Pancreas (tissue), 10 donors: ENCODE measurements around the gene P4HA2. TPM values are rescaled to one million over a fixed set of nuclear protein-coding genes. Genes with fewer than 3 reads are reported as not detected.

Experiments
- ATAC-seq, 4 donors: fragments of 200-7000 bp; cut with Tn5 transposase; one replicate each; pipeline versions ENCODE4 v1.8.0 to v1.9.1; 2020; ENCODE audit warnings: mild to moderate bottlenecking in 4 of 4, moderate library complexity in 4 of 4
- DNase-seq, 6 donors: peaks; one replicate each; pipeline ENCODE4 v3.0.0-alpha.2; 2020
- FAIRE-seq: peaks from 2 replicates; lab custom pipeline; 2012; peaks lifted over from hg19 to GRCh38; lab: Jason Lieb, UNC
- H3K27ac ChIP-seq, 4 donors: fragments of 200-600 bp; sonication (generic); 1 replicate in 3 of 4; 2 replicates in 1 of 4; pipeline versions ENCODE4 v1.5.0 to v1.8.0; 2020
- H3K27me3 ChIP-seq, 4 donors: fragments of 200-600 bp; one replicate each; pipeline ENCODE4 v1.8.0; 2021
- H3K36me3 ChIP-seq, 3 donors: fragments of 200-600 bp; sonication (generic) in 1 of 3; one replicate each; pipeline versions ENCODE4 v1.5.0 to v1.8.0; 2020 to 2021
- H3K4me1 ChIP-seq, 3 donors: fragments of 200-600 bp; one replicate each; pipeline ENCODE4 v1.8.0; 2021
- H3K4me3 ChIP-seq, 4 donors: fragments of 200-600 bp; sonication (generic) in 2 of 4; one replicate each; pipeline versions ENCODE4 v1.5.0 to v1.8.0; 2020 to 2021
- H3K9me3 ChIP-seq, 4 donors: fragments of 200-600 bp; one replicate each; pipeline ENCODE4 v1.8.0; 2021
- WGBS, 2 donors: extraction: QIAGEN DNeasy Blood & Tissue Kit; methylation state at CpG; one replicate each; pipeline ENCODE4 v1.1.7; 2013; 5-methylcytosine and 5-hydroxymethylcytosine counted together
- intact Hi-C, 3 donors: fragments of 100-400 bp; cut with DNase I; formaldehyde crosslinking; loops; one replicate each; pipeline versions ENCODE4 v1.11.1 to v1.14.2; 2022
- polyA plus RNA-seq, 2 donors: library from polyadenylated mRNA; stranded (reverse); fragments of 200-250 nt; gene quantifications; one replicate each; pipeline ENCODE4 v1.2.3, GENCODE V29; 2013
- total RNA-seq, 6 donors: library from RNA; stranded (reverse); fragmentation: NEBNext Ultra II Directional in 4 of 6; extraction: Animal tissue kit (Norgen Biotek cat#: 25700) in 4 of 6; gene quantifications; one replicate each; pipeline versions ENCODE4 v1.2.1 to v1.2.4, GENCODE V29; 2021 to 2023
- TF ChIP-seq, protein P1 (sequence below), 4 donors: fragments of 200-600 bp; sonication (generic) in 3 of 4; IDR thresholded peaks; one replicate each; pipeline versions ENCODE4 v1.5.0 to v1.8.0; 2021; ENCODE audit warnings: antibody characterized with exemption in 4 of 4
- donor health status: healthy with polysubstance abuse.
- donor health status: DM: no; HTN: no; CAD: no; lungs with moderate emphysema.
- donor health status: DM: no; HTN: no; CAD: no.
- donor health status: control.
- donor health status: control.
- donor health status: Bipolar disorder and iron deficiency.
- donor health status: DM: yes; HTN: yes; CAD: no.
- donor health status: DM: no; HTN: no; CAD: no.
- donor health status: DM: no; HTN: no; CAD: no.
- donor health status: DM: yes; HTN: yes; CAD: no.

P4HA2 gene
- total and polyA plus RNA-seq, 8 donors = 28.3 to 85.7 (median 56.4) TPM

DNA sequence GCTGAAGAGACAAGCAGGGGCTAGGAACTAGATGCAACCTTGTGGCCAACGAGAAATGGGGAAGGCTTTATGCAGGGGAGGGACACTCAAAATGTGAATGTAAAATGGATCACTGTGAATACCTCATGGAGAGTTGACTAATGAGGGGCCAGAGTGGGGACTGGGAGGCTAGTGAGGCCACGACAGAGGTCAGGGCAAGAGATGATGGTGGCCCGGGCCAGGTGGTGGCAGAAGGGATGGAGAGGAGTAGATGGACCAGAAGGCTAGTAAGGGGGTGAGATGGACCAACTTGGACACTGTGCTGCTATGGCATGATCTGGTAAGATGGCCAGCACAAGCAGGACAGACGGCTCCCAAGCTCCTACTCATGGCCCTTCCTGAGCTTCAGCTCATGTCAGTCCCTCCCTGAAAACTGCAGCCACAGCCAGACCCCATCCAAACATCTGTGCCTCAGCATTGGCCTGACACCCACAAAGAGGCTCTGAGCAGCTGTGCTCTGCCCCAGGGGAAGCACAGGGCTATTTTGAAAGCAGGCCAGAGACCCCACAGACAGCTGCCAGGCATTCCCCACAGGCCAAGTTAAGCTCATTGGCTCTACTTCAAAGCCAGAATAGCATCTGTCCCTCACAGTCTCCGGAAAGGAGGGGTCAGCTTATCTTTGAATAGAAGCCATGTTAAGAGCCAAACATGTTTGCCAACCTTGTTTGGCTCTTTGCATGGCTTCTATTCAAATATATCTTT, 22.1 kb downstream of the P4HA2 start:
- peak in 1 of 4 donors; percentile 27 for ATAC-seq
- intact Hi-C loops = no loop called here
- no peak for FAIRE-seq

DNA sequence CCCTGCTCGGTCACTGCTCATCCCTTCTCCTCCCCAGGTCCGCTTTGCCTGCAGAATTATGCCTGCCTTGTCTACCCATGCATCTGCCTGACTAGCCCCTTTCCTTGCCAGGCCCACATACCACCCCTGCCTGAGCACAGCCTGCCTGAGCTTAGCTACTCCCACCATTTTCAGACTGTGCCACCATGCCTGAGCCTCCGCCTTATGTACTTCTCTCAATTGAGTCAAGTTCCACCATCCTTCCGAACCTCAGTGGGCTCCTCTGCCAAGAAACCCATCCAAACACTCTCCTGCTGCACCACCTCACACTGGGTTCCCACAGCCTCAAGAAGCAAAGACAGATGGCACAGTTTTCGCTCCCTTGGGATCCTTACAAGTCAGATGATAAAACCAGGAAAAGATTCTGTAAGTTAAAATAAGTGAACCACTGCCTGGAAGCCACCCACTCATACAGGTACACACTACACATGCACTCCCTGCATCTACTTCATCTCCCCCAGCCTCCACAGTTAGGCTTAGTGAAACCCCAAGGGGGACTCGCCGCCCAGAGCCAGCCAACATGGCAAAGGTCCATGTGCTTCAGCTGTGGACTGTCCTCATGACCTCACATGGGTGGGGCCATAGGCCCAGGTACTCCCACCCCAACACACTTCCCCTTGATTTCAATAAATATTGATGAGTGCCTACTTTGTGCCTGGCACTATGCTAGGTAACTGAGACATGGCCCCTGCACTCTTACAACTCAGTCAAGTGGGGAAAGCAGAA, 23.1 kb downstream of the P4HA2 start:
- no peak for DNase-seq

More for the DNA sequence above, 22.1 kb downstream of the P4HA2 start:
- Histone ChIP-seq H3K36me3 (peaks cover 4 to 26% (median 10%) of the 10 kb centered on the region in 3 donors), H3K4me3 (no peak overlapping the region), H3K27me3 (no peaks in the 10 kb centered on the region), H3K27ac (peak overlapping the region; percentile 16 to 84 (median 56)), H3K4me1 (peaks cover 44 to 58% (median 46%) of the 10 kb centered on the region in 3 donors), H3K9me3 (no peaks in the 10 kb centered on the region)
- no peak for DNase-seq
- 58 to 62% methylated on average over 5 of the region's 5 CpGs for WGBS, 2 donors
- TF ChIP-seq, protein P1, sequence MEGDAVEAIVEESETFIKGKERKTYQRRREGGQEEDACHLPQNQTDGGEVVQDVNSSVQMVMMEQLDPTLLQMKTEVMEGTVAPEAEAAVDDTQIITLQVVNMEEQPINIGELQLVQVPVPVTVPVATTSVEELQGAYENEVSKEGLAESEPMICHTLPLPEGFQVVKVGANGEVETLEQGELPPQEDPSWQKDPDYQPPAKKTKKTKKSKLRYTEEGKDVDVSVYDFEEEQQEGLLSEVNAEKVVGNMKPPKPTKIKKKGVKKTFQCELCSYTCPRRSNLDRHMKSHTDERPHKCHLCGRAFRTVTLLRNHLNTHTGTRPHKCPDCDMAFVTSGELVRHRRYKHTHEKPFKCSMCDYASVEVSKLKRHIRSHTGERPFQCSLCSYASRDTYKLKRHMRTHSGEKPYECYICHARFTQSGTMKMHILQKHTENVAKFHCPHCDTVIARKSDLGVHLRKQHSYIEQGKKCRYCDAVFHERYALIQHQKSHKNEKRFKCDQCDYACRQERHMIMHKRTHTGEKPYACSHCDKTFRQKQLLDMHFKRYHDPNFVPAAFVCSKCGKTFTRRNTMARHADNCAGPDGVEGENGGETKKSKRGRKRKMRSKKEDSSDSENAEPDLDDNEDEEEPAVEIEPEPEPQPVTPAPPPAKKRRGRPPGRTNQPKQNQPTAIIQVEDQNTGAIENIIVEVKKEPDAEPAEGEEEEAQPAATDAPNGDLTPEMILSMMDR (IDR thresholded peaks at IDR 0.05) = no peak

GRCh38 chr5:132203916-132204315, 23.7 kb downstream of the P4HA2 start:
- FAIRE-seq = no peak
- peaks cover 0 to 11% (median 9%) of the 10 kb centered on the region in 3 donors for H3K36me3 ChIP-seq
- 73 to 74% methylated on average over 6 of the region's 6 CpGs for WGBS, 2 donors
- peak overlapping the region; percentile 70 to 86 (median 80) for H3K27ac ChIP-seq
- H3K4me1 ChIP-seq = peaks cover 44 to 58% (median 46%) of the 10 kb centered on the region in 3 donors
- no peak overlapping the region for H3K4me3 ChIP-seq
- H3K9me3 ChIP-seq = no peaks in the 10 kb centered on the region
- ATAC-seq = peak in 1 of 4 donors; percentile 2
- TF ChIP-seq, protein P1 (IDR thresholded peaks at IDR 0.05) = no peak
- DNase-seq = no peak
- H3K27me3 ChIP-seq = no peaks in the 10 kb centered on the region
- intact Hi-C loops = no loop called here

More for the DNA sequence above, 23.1 kb downstream of the P4HA2 start:
- TF ChIP-seq, protein P1 (IDR thresholded peaks at IDR 0.05) = no peak
- intact Hi-C loops = no loop called here
- Histone ChIP-seq H3K27ac (peak overlapping the region; percentile 70 to 86 (median 80)), H3K27me3 (no peaks in the 10 kb centered on the region), H3K9me3 (no peaks in the 10 kb centered on the region), H3K4me1 (peaks cover 44 to 58% (median 46%) of the 10 kb centered on the region in 3 donors), H3K4me3 (no peak overlapping the region), H3K36me3 (peaks cover 0 to 16% (median 9%) of the 10 kb centered on the region in 3 donors)
- ATAC-seq = no peak
- FAIRE-seq = no peak
- WGBS, 2 donors = 90 to 91% methylated on average over 7 of the region's 7 CpGs

DNA sequence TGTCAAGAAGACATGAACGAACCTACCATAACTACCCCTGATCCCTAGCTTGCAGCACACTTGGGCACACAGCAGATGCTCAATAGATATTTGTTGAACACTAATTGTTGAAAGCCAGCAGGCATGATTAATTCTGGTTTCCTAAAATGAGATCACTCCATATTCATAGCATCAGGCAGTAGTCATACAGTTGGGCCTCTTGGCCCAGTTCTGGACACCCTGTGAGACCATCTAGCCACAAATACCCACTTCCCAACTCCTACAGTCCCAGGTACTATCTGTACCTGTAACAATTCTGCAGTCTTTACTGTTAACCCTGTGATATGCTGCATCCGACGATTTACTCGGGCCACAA, 24.2 kb downstream of the P4HA2 start:
- Histone ChIP-seq H3K4me1 (peaks cover 44 to 58% (median 46%) of the 10 kb centered on the region in 3 donors), H3K4me3 (no peak overlapping the region), H3K27me3 (no peaks in the 10 kb centered on the region), H3K9me3 (no peaks in the 10 kb centered on the region), H3K27ac (peak overlapping the region; percentile 70 to 86 (median 80)), H3K36me3 (peaks cover 0 to 13% (median 9%) of the 10 kb centered on the region in 3 donors)
- peak; percentile 18 to 43 (median 35) for ATAC-seq
- WGBS, 2 donors = 49 to 57% methylated on average over 4 of the region's 4 CpGs
- FAIRE-seq = no peak
- no peak for DNase-seq
- intact Hi-C loops = no loop called here
- TF ChIP-seq, protein P1 (IDR thresholded peaks at IDR 0.05) = no peak
